ENCODE results near the gene FANK1.
A peak's percentile ranks its signal among the peaks of the same experiment; 100 is the strongest.

Gene FANK1

GRCh38 chr10:125976960-125977605 lies 80.7 kb downstream of the FANK1 start:
- no peak for TF ChIP-seq CTCF (IDR thresholded peaks at IDR 0.05; ENCODE audit: low read depth, low read length)
- no peak overlapping the region for H3K4me3 ChIP-seq (ENCODE audit: low read depth, low read length)

- no peak for TF ChIP-seq CTCF (IDR thresholded peaks at IDR 0.05; ENCODE audit: low read depth, low read length)
- no peak overlapping the region for H3K4me3 ChIP-seq (ENCODE audit: low read depth, low read length)
Observed at GRCh38 chr10:125979976-125980375, 83.6 kb downstream of the FANK1 start.

GRCh38 chr10:125980521-125981035 lies 84.2 kb downstream of the FANK1 start:
- H3K4me3 ChIP-seq (ENCODE audit: low read depth, low read length), result no peak overlapping the region
- no peak for TF ChIP-seq CTCF (IDR thresholded peaks at IDR 0.05; ENCODE audit: low read depth, low read length)

GRCh38 chr10:125982260-125982948 lies 86.0 kb downstream of the FANK1 start:
- H3K4me3 ChIP-seq (ENCODE audit: low read depth, low read length), result no peak overlapping the region
- TF ChIP-seq CTCF (IDR thresholded peaks at IDR 0.05; ENCODE audit: low read depth, low read length), result peak; percentile 38; the same call in 1 of the 2 replicates

GRCh38 chr10:125983161-125983560 lies 86.8 kb downstream of the FANK1 start:
- no peak for TF ChIP-seq CTCF (IDR thresholded peaks at IDR 0.05; ENCODE audit: low read depth, low read length)
- no peak overlapping the region for H3K4me3 ChIP-seq (ENCODE audit: low read depth, low read length)

- TF ChIP-seq CTCF (IDR thresholded peaks at IDR 0.05; ENCODE audit: low read depth, low read length), result no peak
- H3K4me3 ChIP-seq (ENCODE audit: low read depth, low read length), result no peak overlapping the region
Observed at GRCh38 chr10:125983656-125984055, 87.3 kb downstream of the FANK1 start.

- no peak for TF ChIP-seq CTCF (IDR thresholded peaks at IDR 0.05; ENCODE audit: low read depth, low read length)
- H3K4me3 ChIP-seq (ENCODE audit: low read depth, low read length), result no peak overlapping the region
Observed at GRCh38 chr10:125984346-125984745, 88.0 kb downstream of the FANK1 start.
